ENCODE results near the gene SPTBN4.

GRCh38 chr19:40517248-40517647, 50.4 kb downstream of the SPTBN4 start:
- no peak for TF ChIP-seq POLR2A (IDR thresholded peaks at IDR 0.05)
- TF ChIP-seq CTCF (IDR thresholded peaks at IDR 0.05), result no peak
- TF ChIP-seq POLR2AphosphoS5 (IDR thresholded peaks at IDR 0.05), result no peak
- no peak for TF ChIP-seq EP300 (IDR thresholded peaks at IDR 0.05)

All from upper lobe of left lung (tissue), 4 donors.